Measurements from ENCODE around the gene CCSAP. TPM values are rescaled to one million over a fixed set of nuclear protein-coding genes. Genes with fewer than 3 reads are reported as not detected.

The CCSAP gene
- total and polyA plus RNA-seq, 2 of the 13 experiments (the other 11 are each of a cell fraction or from before 2014, with no cell fraction given) = 3.7 to 9.0 TPM

GRCh38 chr1:229303855-229304254 is 39.0 kb downstream of the CCSAP start:
- FAIRE-seq (no peak), DNase-seq (ENCODE audit: low spot score) (no peak), ATAC-seq (no peak)
- intact Hi-C loops (cut with micrococcal nuclease; ENCODE audit: unreplicated experiment) = no loop called here
- 97% methylated on average over 4 of the region's 4 CpGs for WGBS (ENCODE audit: low lambda C conversion rate)
- H3K27me3 ChIP-seq (ENCODE audit: control insufficient read depth in 1 of 2, insufficient read depth in 2 of 2, low read length in 2 of 2) = no peaks in the 10 kb centered on the region
- peaks cover 32% of the 10 kb centered on the region for H3K4me1 ChIP-seq (ENCODE audit: insufficient read depth, low read length)
- in situ Hi-C loops (cut with HindIII; ENCODE audit: extremely low pct_ligation_motif_present, low pct_unique_long_range_greater_than_20kb) = no loop called here
- H3K9ac ChIP-seq (ENCODE audit: insufficient read depth, low read depth, low read length) = no peak overlapping the region
- CTCF ChIA-PET (ENCODE audit: low intra/inter-chr PET ratio, low total read pairs) = no interaction called here
- no peak for TF ChIP-seq MBNL3 (CRISPR knock-in tag; conservative IDR thresholded peaks at IDR 0.05)
- no peak for TF ChIP-seq ZNF570 (CRISPR knock-in tag; IDR thresholded peaks at IDR 0.05; ENCODE audit: borderline replicate concordance)
- TF ChIP-seq SP1 (IDR thresholded peaks at IDR 0.05) = no peak
- TF ChIP-seq SP1 (CRISPR knock-in tag; IDR thresholded peaks at IDR 0.05) = no peak
- no peak for TF ChIP-seq DNMT3B (CRISPR knock-in tag; conservative IDR thresholded peaks at IDR 0.05)
- TF ChIP-seq GLMP (CRISPR knock-in tag; IDR thresholded peaks at IDR 0.05; ENCODE audit: borderline replicate concordance) = no peak
- no peak for TF ChIP-seq GABPB1 (CRISPR knock-in tag; IDR thresholded peaks at IDR 0.05)
- TF ChIP-seq REL (CRISPR knock-in tag; conservative IDR thresholded peaks at IDR 0.05) = no peak
- TF ChIP-seq ZNF510 (CRISPR knock-in tag; IDR thresholded peaks at IDR 0.05; ENCODE audit: low read depth) = no peak
- TF ChIP-seq ZNF713 (CRISPR knock-in tag; IDR thresholded peaks at IDR 0.05) = no peak
- no peak for TF ChIP-seq ZBTB8A (CRISPR knock-in tag; IDR thresholded peaks at IDR 0.05; ENCODE audit: borderline replicate concordance, low read depth)
- no peak for TF ChIP-seq ZNF354B (CRISPR knock-in tag; IDR thresholded peaks at IDR 0.05)
- no peak for TF ChIP-seq HCFC1 (IDR thresholded peaks at IDR 0.05; ENCODE audit: low read depth, low read length)
- no peak for TF ChIP-seq ZFP90 (CRISPR knock-in tag; IDR thresholded peaks at IDR 0.05; ENCODE audit: borderline replicate concordance)
- no peak for TF ChIP-seq ZNF747 (CRISPR knock-in tag; IDR thresholded peaks at IDR 0.05; ENCODE audit: borderline replicate concordance)
- no peak for TF ChIP-seq ZNF263 (CRISPR knock-in tag; IDR thresholded peaks at IDR 0.05)
- BruUV-seq (replicated peaks) = TSS peak; percentile 10
- H4K20me1 ChIP-seq (ENCODE audit: insufficient read depth, low read length) = no peaks in the 10 kb centered on the region
- H3K4me2 ChIP-seq (ENCODE audit: low read depth, low read length) = no peak overlapping the region
- no peak overlapping the region for H3K4me3 ChIP-seq (replicated peaks in 1 of 3; ENCODE audit: insufficient read depth in 1 of 3, low read depth in 2 of 3, low read length in 3 of 3)
- POLR2A ChIA-PET = no interaction called here
- H2AFZ ChIP-seq (ENCODE audit: low read length) = no peak overlapping the region
- H3K9me3 ChIP-seq (ENCODE audit: low read length) = no peaks in the 10 kb centered on the region
- peaks cover 24 to 63% of the 10 kb centered on the region in 2 experiments for H3K36me3 ChIP-seq (replicated peaks in 1 of 2; ENCODE audit: control insufficient read depth in 1 of 2, insufficient read depth in 2 of 2, low read length in 2 of 2)
- no peak overlapping the region for H3K27ac ChIP-seq (ENCODE audit: extremely low read length, insufficient read depth, low read length)
- no peaks in the 10 kb centered on the region for H3K79me2 ChIP-seq (ENCODE audit: insufficient read depth, low read length)
